MM.1S (cell line): ENCODE measurements around the gene ESPL1.

Experiments
- DNase-seq: peaks from one replicate; pipeline ENCODE4 v3.0.0-alpha.2; 2015
- H2AFZ ChIP-seq: fragments of 300-600 bp; sonication (generic); 2 replicates; pipeline ENCODE4 v1.6.0; 2016; ENCODE audit warnings: antibody characterized with exemption, low read length
- H3F3A ChIP-seq: fragments of 300-600 bp; sonication (generic); 2 replicates; pipeline ENCODE4 v1.6.1; 2016; ENCODE audit warnings: mild to moderate bottlenecking, antibody characterized with exemption, low read length, moderate library complexity, mixed read lengths; ENCODE audit not compliant: insufficient read depth
- H3K27ac ChIP-seq: fragments of 300-600 bp; sonication (generic); 2 replicates; pipeline ENCODE4 v1.5.1; 2016; ENCODE audit warnings: mild to moderate bottlenecking, low read length
- H3K27me3 ChIP-seq: fragments of 300-600 bp; sonication (generic); replicated peaks from 2 replicates; pipeline ENCODE4 v1.6.0; 2016; ENCODE audit warnings: low read length; ENCODE audit not compliant: insufficient read depth
- H3K36me3 ChIP-seq: fragments of 300-600 bp; sonication (generic); replicated peaks from 2 replicates; pipeline ENCODE4 v1.6.1; 2016; ENCODE audit warnings: mild to moderate bottlenecking, low read length, mixed read lengths; ENCODE audit not compliant: insufficient read depth
- H3K4me1 ChIP-seq: fragments of 300-600 bp; sonication (generic); 2 replicates; pipeline ENCODE4 v1.6.1; 2016; ENCODE audit warnings: low read length, mixed read lengths
- H3K4me2 ChIP-seq: fragments of 300-600 bp; sonication (generic); 2 replicates; pipeline ENCODE4 v1.6.0; 2016; ENCODE audit warnings: low read depth, low read length
- H3K4me3 ChIP-seq: fragments of 300-600 bp; sonication (generic); 2 replicates; pipeline ENCODE4 v1.5.1; 2016; ENCODE audit warnings: low read length, mixed read lengths
- H3K79me2 ChIP-seq: fragments of 300-600 bp; sonication (generic); 2 replicates; pipeline ENCODE4 v1.6.1; 2016; ENCODE audit warnings: mixed run types, low read length, mixed read lengths
- H3K9ac ChIP-seq: fragments of 300-600 bp; sonication (generic); 2 replicates; pipeline ENCODE4 v1.6.1; 2016; ENCODE audit warnings: low read length, mixed read lengths
- H3K9me2 ChIP-seq: fragments of 300-600 bp; sonication (generic); replicated peaks from 2 replicates; pipeline ENCODE4 v1.6.1; 2016; ENCODE audit warnings: mild to moderate bottlenecking, low read length, mixed read lengths; ENCODE audit not compliant: insufficient read depth
- H3K9me3 ChIP-seq: fragments of 300-600 bp; sonication (generic); replicated peaks from 2 replicates; pipeline ENCODE4 v1.6.1; 2016; ENCODE audit warnings: mild to moderate bottlenecking, low read length, mixed read lengths; ENCODE audit not compliant: insufficient read depth
- H4K20me1 ChIP-seq: fragments of 300-600 bp; sonication (generic); 2 replicates; pipeline ENCODE4 v1.6.1; 2016; ENCODE audit warnings: mild to moderate bottlenecking, low read length, moderate library complexity, mixed read lengths; ENCODE audit not compliant: insufficient read depth
- CTCF ChIP-seq: fragments of 300-600 bp; sonication (generic); IDR thresholded peaks from 2 replicates; pipeline ENCODE4 v1.5.1; 2016; ENCODE audit warnings: antibody characterized with exemption, low read length, mixed read lengths
- EZH2 ChIP-seq: fragments of 300-600 bp; sonication (generic); optimal IDR thresholded peaks from 2 replicates; pipeline ENCODE3; 2017; ENCODE audit warnings: low read depth, mild to moderate bottlenecking, antibody characterized with exemption, low read length, mixed read lengths
- EZH2phosphoT487 ChIP-seq: fragments of 300-600 bp; sonication (generic); IDR thresholded peaks from 2 replicates; pipeline ENCODE4 v1.6.1; 2018; ENCODE audit warnings: antibody characterized with exemption, low read length

The ESPL1 gene

GRCh38 chr12:53229454-53229853 is 38.6 kb upstream of the ESPL1 start:
- DNase-seq, result no peak
- Histone ChIP-seq H3K4me2 (no peak overlapping the region), H3K79me2 (peaks cover 7% of the 10 kb centered on the region), H2AFZ (no peak overlapping the region), H3K9me3 (no peaks in the 10 kb centered on the region), H3K9ac (no peak overlapping the region), H3K4me1 (peaks cover 12% of the 10 kb centered on the region), H3K36me3 (no peaks in the 10 kb centered on the region), H3K27ac (no peak overlapping the region), H3F3A (peaks cover 11% of the 10 kb centered on the region), H3K4me3 (no peak overlapping the region), H3K27me3 (no peaks in the 10 kb centered on the region), H4K20me1 (no peaks in the 10 kb centered on the region), H3K9me2 (no peaks in the 10 kb centered on the region)
- no peak for TF ChIP-seq EZH2
- TF ChIP-seq CTCF, result no peak
- no peak for TF ChIP-seq EZH2phosphoT487

- no peak for DNase-seq
- Histone ChIP-seq H3K9ac (no peak overlapping the region), H3K4me1 (peaks cover 12% of the 10 kb centered on the region), H3K79me2 (peaks cover 7% of the 10 kb centered on the region), H3K4me3 (no peak overlapping the region), H3K27ac (no peak overlapping the region), H3K9me3 (no peaks in the 10 kb centered on the region), H3F3A (peaks cover 11% of the 10 kb centered on the region), H4K20me1 (no peaks in the 10 kb centered on the region), H3K27me3 (no peaks in the 10 kb centered on the region), H3K9me2 (no peaks in the 10 kb centered on the region), H2AFZ (no peak overlapping the region), H3K36me3 (no peaks in the 10 kb centered on the region), H3K4me2 (no peak overlapping the region)
- no peak for TF ChIP-seq CTCF
- TF ChIP-seq EZH2phosphoT487, result no peak
- TF ChIP-seq EZH2, result no peak
Observed at GRCh38 chr12:53230108-53230845, 37.8 kb upstream of the ESPL1 start.

- Histone ChIP-seq H4K20me1 (no peaks in the 10 kb centered on the region), H3K36me3 (no peaks in the 10 kb centered on the region), H3K9me3 (no peaks in the 10 kb centered on the region), H3K9me2 (no peaks in the 10 kb centered on the region), H3K27ac (peak overlapping the region; percentile 21; the same call in 1 of the 2 replicates), H3K4me3 (peak overlapping the region; percentile 69), H3K27me3 (no peaks in the 10 kb centered on the region), H3F3A (peaks cover 11% of the 10 kb centered on the region), H3K4me1 (peaks cover 13% of the 10 kb centered on the region), H3K79me2 (peaks cover 7% of the 10 kb centered on the region), H3K4me2 (peak overlapping the region; percentile 61), H3K9ac (peak overlapping the region; percentile 55), H2AFZ (peak overlapping the region; percentile 20; the same call in 1 of the 2 replicates)
- no peak for TF ChIP-seq EZH2
- no peak for TF ChIP-seq EZH2phosphoT487
- DNase-seq, result no peak
Observed at GRCh38 chr12:53231671-53231920, 36.5 kb upstream of the ESPL1 start.
